Amygdala (tissue), 56 donors: Measurements from ENCODE around the gene USP54.

Experiments
- DNase-seq, 56 donors: peaks; one replicate each; lab custom pipeline; 2025; lab: John Stamatoyannopoulos, UW

Gene USP54

DNA sequence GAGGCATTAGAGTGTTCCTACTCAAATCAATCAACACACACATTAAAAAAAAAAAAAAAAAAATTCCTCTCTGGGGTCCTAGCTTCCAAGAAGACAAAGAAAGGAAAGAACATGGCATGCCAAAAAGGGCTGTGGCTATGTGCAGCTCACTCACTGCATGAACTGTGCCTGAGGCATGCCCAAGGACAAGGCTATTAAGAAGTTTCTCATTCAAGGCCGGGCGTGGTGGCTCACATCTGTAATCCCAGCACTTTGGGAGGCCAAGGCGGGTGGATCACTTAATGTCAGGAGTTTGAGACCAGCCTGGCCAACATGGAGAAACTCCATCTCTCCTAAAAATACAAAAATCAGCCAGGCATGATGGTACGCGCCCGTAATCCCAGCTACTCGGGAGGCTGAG lies 53.4 kb downstream of the USP54 start:
- DNase-seq: no peak

DNA sequence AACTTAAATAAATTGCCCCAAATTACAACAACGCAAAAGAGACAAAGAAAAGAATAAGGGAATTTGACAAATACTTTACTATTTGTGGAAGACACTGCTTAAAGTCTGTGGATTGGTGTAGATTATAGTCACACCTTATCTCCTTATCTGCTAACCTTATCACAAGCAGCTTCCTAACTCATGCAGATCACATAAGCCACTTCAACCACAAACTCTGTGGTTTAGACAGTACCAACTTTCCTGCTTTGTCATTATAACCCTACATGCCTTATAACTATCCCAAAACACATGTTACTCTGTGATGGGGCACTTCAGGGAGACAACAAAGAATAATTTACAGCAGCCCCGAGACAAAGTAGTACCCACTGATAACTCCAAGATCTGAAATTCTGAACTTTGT lies 53.9 kb downstream of the USP54 start:
- DNase-seq: no peak

- DNase-seq: no peak
Measured at GRCh38 chr10:73534857-73535256, 56.3 kb downstream of the USP54 start.

DNA sequence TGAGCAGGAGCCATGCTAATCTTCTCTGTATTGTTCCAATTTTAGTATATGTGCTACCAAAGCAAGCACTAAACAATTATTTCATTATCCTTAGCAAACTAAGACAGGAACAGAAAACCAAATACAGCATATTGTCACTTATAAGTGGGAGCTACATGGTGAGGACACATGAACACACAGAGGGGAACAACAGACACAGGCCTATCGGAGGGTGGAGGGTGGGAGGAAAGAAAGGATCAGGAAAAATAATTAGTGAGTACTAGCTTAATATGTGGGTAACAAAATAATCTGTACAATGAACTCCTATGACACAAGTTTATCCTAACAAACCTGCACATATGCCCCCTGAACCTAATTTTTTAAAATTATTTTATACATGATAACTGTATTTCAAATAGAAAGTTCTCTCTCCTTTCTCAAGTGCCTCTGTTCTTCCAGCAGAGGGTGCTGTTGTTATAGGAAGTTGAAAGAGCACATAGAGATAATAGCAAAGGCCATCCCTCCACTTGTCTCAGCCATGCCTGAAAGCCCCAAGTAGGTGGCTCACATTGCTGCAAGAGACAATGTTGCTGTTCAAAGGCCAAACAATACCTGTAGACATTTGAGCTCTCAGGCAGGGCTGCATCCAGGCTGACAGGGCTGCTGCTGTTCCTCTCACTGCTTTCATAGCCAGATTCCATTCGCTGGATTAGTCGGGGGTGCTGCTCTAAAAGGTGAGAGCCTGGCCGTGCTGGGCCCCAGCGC lies 61.9 kb downstream of the USP54 start:
- DNase-seq: peak in 32 of 56 donors; percentile 1 to 72 (median 17)

- no peak for DNase-seq
Measured at GRCh38 chr10:73522263-73522662, 68.9 kb downstream of the USP54 start.

GRCh38 chr10:73519336-73519735 lies 71.8 kb downstream of the USP54 start:
- DNase-seq: no peak

DNA sequence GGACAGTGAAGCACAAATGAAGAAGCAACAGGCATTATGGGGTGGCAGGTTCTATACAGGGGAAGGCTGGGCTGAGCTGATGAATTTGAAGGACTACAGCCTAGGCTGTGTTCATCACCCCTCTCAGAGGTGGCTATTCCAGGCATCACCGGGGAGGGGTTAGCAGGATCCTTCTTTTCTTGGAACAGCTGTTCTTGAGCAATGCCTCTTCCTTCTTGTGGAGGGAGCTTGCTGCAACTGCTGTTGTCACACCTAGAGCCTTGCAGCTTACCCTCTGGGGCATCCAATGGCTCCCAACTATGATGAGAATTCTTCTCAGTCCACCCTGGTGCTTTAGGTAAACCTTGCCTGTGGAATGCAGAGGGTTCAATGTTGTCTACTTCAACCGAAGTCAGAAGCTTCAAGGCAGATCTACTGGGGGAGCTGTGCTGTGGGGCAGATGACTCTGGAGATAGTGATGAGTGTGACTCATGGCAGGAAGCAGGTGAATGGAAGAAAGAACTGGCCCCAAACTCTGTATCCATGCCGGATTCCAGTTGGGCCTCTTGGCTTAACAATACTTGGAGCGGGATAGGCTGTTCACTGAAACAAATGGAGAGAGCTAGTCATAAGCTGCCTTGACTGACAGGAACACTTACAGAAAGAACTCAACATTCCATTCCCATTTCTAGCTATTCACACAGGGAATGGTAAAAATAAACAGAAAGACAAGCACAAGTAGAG lies 73.8 kb downstream of the USP54 start:
- DNase-seq: no peak

- DNase-seq: no peak
Measured at GRCh38 chr10:73512207-73512743, 78.9 kb downstream of the USP54 start.

DNA sequence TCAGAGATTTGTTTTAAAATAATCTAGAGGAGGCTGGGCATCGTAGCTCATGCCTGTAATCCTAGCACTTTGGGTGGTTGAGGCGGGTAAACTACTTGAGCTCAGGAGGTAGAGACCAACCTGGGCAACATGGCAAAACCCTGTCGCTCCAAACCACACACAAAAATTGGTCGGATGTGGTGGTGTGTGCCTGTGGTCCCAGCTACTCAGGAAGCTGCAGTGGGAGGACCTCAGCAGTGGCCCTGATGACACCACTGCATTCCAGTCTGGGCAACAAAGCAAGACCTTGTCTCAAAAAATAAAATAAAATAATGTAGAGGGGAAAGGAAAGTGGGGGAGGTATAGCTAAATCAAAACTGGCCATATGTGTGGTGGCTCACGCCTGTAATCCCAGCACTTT lies 81.4 kb downstream of the USP54 start:
- DNase-seq: no peak

DNA sequence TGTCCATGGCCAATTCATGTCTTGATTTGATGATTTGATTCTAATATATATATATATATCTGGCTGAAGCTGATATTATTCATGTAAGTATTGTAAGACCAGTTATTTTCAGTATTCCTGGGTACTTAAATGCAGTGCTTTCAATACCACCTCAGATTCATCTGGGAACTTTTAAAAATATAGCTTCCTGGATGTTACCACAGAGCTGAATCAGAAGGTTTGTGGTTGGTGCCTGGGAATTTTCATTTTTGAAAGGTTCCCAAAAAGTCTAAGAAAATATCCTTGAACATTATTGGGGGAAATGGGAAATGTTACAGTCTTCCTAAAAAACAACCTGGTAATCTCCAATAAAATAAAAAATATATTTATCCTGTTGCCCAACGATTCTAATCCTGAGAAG lies 84.7 kb downstream of the USP54 start:
- DNase-seq: no peak

GRCh38 chr10:73506074-73506473 lies 85.1 kb downstream of the USP54 start:
- no peak for DNase-seq

DNA sequence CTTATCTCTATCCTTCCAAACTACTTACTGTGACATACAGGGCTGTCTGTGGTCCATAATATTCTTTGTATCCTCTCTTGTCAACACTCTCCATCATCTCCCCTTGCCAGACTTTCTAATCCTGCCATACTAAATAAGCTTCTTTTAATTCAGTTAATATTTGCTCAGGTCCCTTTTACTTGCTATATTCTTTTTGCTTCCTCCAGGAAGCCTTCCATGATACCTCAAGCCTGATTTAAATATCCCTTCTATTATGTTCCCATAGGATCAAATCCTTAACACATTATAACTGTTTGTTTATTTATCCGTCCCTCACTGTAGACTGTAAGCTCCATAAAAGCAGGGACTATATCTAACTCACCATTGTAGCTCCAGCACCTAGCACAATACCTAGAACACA lies 88.1 kb downstream of the USP54 start:
- no peak for DNase-seq

DNA sequence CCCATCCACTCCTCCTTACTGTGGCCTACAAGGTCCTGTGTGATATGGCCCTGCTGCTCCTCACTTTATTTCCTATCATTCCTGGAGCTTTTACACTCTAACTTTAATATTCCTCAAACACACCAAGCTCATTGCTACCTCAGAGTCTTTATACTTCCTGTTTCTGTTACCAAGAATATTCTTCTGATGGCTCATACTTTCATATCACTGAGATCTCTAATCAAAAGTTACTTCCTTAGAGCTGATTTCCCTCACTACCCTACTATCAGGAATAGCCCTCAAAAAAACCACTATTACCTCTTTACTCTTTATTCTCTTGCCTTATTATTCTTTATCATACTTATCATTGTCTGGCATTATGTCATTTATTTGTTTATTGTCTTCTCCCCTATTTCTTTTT lies 89.5 kb downstream of the USP54 start:
- no peak for DNase-seq

DNA sequence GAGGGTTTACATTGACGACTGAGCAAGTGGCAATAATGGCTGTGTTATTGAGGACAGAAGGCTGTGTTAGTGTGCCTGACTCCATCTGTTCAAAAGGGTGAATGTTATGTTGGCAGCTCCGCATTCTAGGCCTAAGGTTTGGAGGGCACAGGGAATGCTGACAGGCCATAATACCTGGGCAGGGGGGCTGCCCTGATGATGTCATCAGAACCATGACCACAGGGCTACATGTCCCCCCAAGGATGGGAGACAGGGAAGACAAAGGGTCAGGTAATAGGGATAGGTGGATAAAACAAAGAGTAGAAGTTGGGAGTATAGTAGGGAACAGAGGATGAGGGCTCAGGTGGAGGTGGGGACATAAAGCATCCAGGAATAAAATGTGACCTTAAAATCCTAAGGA lies 93.5 kb downstream of the USP54 start:
- DNase-seq: no peak

GRCh38 chr10:73495884-73496674 lies 95.1 kb downstream of the USP54 start, which contains the start of gene PPP3CB:
PPP3CB (minus strand) TSS chr10:73496024; CDS start chr10:73495889, 135 bp downstream.
- peak in 55 of 56 donors; percentile 39 to 91 (median 83) for DNase-seq

- peak; percentile 39 to 91 (median 80) for DNase-seq
Measured at GRCh38 chr10:73495226-73495883, 95.8 kb downstream of the USP54 start.

DNA sequence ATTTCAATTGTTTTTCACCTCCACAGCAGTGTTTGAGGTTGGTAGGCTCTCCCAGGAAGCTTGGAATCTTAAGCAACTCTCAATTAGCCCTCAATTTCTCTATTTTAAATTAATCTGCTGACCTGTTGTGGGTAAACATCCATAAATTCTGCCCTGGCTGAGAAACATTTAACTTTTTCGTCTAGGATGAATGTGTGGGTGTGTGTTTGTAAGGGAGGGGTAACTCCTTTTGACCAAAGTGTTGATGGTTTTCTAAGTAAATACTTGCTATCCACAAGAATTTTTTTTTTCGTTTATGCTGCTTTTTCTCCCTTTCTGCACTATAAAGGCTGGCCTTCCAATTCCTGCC lies 96.3 kb downstream of the USP54 start:
- no peak for DNase-seq

- no peak for DNase-seq
Measured at GRCh38 chr10:73494213-73494612, 96.9 kb downstream of the USP54 start.

- no peak for DNase-seq
Measured at GRCh38 chr10:73493781-73494180, 97.4 kb downstream of the USP54 start.

DNA sequence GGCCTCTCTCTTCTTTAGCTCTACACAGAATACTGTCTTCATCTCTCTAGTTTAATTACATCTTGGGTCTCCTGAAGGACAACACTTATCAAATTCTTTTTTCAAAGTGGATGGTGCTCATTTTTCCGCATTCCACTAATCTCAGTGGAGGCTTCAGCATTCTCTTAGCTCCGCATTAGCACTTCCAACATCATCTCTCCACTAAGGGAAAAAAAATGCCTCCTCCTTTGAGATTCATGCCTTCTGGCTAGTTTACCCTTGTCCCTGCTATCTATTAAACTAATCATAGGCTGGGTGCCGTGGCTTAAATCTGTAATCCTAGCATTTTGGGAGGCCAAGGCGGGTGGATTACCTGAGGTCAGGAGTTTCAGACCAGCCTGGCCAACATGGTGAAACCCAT lies 104.5 kb downstream of the USP54 start:
- no peak for DNase-seq

GRCh38 chr10:73485320-73485719 lies 105.8 kb downstream of the USP54 start:
- DNase-seq: no peak
